ENCODE data around the gene PXDN. TPM values are rescaled to one million over a fixed set of nuclear protein-coding genes. Genes with fewer than 3 reads are reported as not detected.

The PXDN gene
- total and polyA plus RNA-seq, 2 donors (not counting 3 experiments of a cell fraction or from before 2014, with no cell fraction given): 231 to 308 TPM

- BruUV-seq (replicated peaks): no TSS peak
- no peaks in the 10 kb centered on the region for H3K9me1 ChIP-seq (replicated peaks; ENCODE audit: control insufficient read depth, extremely low read depth, insufficient read depth, low read length)
- FAIRE-seq (no peak), DNase-seq (ENCODE audit: low read depth, low spot score) (no peak)
- TF ChIP-seq JUN (IDR thresholded peaks at IDR 0.05; ENCODE audit: borderline replicate concordance, insufficient read depth, insufficient read length, low read depth) (no peak), POLR2AphosphoS5 (IDR thresholded peaks at IDR 0.05; ENCODE audit: insufficient read depth, low read depth, low read length) (no peak), FOS (IDR thresholded peaks at IDR 0.05; ENCODE audit: borderline replicate concordance, insufficient read depth, low read length) (no peak)
- ChIA-PET POLR2A (no interaction called here), CTCF (no interaction called here)
- H3K79me2 ChIP-seq (ENCODE audit: control insufficient read depth, insufficient read depth, low read length): no peaks in the 10 kb centered on the region
- dilution Hi-C loops (cut with MboI; ENCODE audit: extremely low pct_ligation_motif_present, low sequenced_read_pairs) (no loop called here), intact Hi-C loops (cut with micrococcal nuclease) (no loop called here)
- no peaks in the 10 kb centered on the region for H3K36me3 ChIP-seq (ENCODE audit: control insufficient read depth in 2 of 2, extremely low read depth in 1 of 2, insufficient read depth in 2 of 2, low read length in 2 of 2)
- H3K4me1 ChIP-seq (ENCODE audit: control insufficient read depth, extremely low read depth, insufficient read depth, low read length): peaks cover 29% of the 10 kb centered on the region
- H3K27me3 ChIP-seq (ENCODE audit: control insufficient read depth in 2 of 2, insufficient read depth in 2 of 2, low read length in 2 of 2): peaks cover 0 to 2% of the 10 kb centered on the region in 2 experiments
- H3K9ac ChIP-seq (replicated peaks; ENCODE audit: extremely low read depth, insufficient read depth, low read length): no peak overlapping the region
- H3K4me2 ChIP-seq (ENCODE audit: insufficient read depth, low read length): no peak overlapping the region
- H4K20me1 ChIP-seq (replicated peaks; ENCODE audit: control insufficient read depth, extremely low read depth, insufficient read depth, low read length): no peaks in the 10 kb centered on the region
- no peak overlapping the region for H2AFZ ChIP-seq (ENCODE audit: low read depth, low read length)
- no peak overlapping the region for H3K4me3 ChIP-seq (replicated peaks in 1 of 3; ENCODE audit: insufficient read depth in 1 of 3, low read depth in 1 of 3, low read length in 3 of 3)
- H3K9me3 ChIP-seq (replicated peaks; ENCODE audit: control insufficient read depth, insufficient read depth, low read length): no peaks in the 10 kb centered on the region
- no peak overlapping the region for H3K27ac ChIP-seq (ENCODE audit: insufficient read depth, low read depth, low read length)
These were observed 140.8 kb downstream of the PXDN start for GRCh38 chr2:1603521-1603920.

- no peak for TF ChIP-seq MAX (IDR thresholded peaks at IDR 0.05; ENCODE audit: insufficient read depth, insufficient read length)
- no peak for TF ChIP-seq POLR2A (IDR thresholded peaks at IDR 0.05; ENCODE audit: low read depth, low read length)
- TF ChIP-seq CTCF (IDR thresholded peaks at IDR 0.05; ENCODE audit: extremely low read depth in 1 of 2, insufficient read depth in 1 of 2, low read depth in 1 of 2, low read length in 2 of 2): no peak
- TF ChIP-seq MYC (IDR thresholded peaks at IDR 0.05; ENCODE audit: low read depth, low read length): no peak
- TF ChIP-seq GATA2 (IDR thresholded peaks at IDR 0.05; ENCODE audit: insufficient read depth, insufficient read length, low read depth, low read length): no peak
- TF ChIP-seq POLR2AphosphoS5 (IDR thresholded peaks at IDR 0.05; ENCODE audit: insufficient read depth, low read depth, low read length): no peak
- no peak for TF ChIP-seq JUN (IDR thresholded peaks at IDR 0.05; ENCODE audit: borderline replicate concordance, insufficient read depth, insufficient read length, low read depth)
- Histone ChIP-seq H3K27me3 (ENCODE audit: control insufficient read depth in 2 of 2, insufficient read depth in 2 of 2, low read length in 2 of 2) (peaks cover 0 to under 1% of the 10 kb centered on the region in 2 experiments), H3K4me2 (ENCODE audit: insufficient read depth, low read length) (no peak overlapping the region), H2AFZ (ENCODE audit: low read depth, low read length) (no peak overlapping the region), H3K36me3 (ENCODE audit: control insufficient read depth in 2 of 2, extremely low read depth in 1 of 2, insufficient read depth in 2 of 2, low read length in 2 of 2) (no peaks in the 10 kb centered on the region), H3K79me2 (ENCODE audit: control insufficient read depth, insufficient read depth, low read length) (no peaks in the 10 kb centered on the region), H3K9me1 (replicated peaks; ENCODE audit: control insufficient read depth, extremely low read depth, insufficient read depth, low read length) (no peaks in the 10 kb centered on the region), H3K9me3 (replicated peaks; ENCODE audit: control insufficient read depth, insufficient read depth, low read length) (no peaks in the 10 kb centered on the region), H3K9ac (replicated peaks; ENCODE audit: extremely low read depth, insufficient read depth, low read length) (no peak overlapping the region), H3K4me3 (replicated peaks in 1 of 3; ENCODE audit: insufficient read depth in 1 of 3, low read depth in 1 of 3, low read length in 3 of 3) (no peak overlapping the region), H3K4me1 (ENCODE audit: control insufficient read depth, extremely low read depth, insufficient read depth, low read length) (peaks cover 28% of the 10 kb centered on the region), H3K27ac (ENCODE audit: insufficient read depth, low read depth, low read length) (no peak overlapping the region), H4K20me1 (replicated peaks; ENCODE audit: control insufficient read depth, extremely low read depth, insufficient read depth, low read length) (no peaks in the 10 kb centered on the region)
- intact Hi-C loops (cut with micrococcal nuclease) (no loop called here), dilution Hi-C loops (cut with MboI; ENCODE audit: extremely low pct_ligation_motif_present, low sequenced_read_pairs) (no loop called here)
- no TSS peak for BruUV-seq (replicated peaks)
- DNase-seq (ENCODE audit: low read depth, low spot score) (no peak), FAIRE-seq (no peak)
- CTCF ChIA-PET: no interaction called here
- POLR2A ChIA-PET: no interaction called here
These were observed 141.3 kb downstream of the PXDN start for GRCh38 chr2:1603059-1603458.
